GM12873 (cell line): ENCODE measurements around the gene FAM234B.

ENCODE experiments used
- TF ChIP-seq, protein P1 (sequence below): IDR thresholded peaks from 2 replicates; pipeline ENCODE4 v1.5.1; 2012; ENCODE audit warnings: low read depth, mild to moderate bottlenecking, moderate library complexity, low read length, control low read depth; ENCODE audit not compliant: insufficient read depth; ENCODE audit errors: missing control alignments

The FAM234B gene

DNA sequence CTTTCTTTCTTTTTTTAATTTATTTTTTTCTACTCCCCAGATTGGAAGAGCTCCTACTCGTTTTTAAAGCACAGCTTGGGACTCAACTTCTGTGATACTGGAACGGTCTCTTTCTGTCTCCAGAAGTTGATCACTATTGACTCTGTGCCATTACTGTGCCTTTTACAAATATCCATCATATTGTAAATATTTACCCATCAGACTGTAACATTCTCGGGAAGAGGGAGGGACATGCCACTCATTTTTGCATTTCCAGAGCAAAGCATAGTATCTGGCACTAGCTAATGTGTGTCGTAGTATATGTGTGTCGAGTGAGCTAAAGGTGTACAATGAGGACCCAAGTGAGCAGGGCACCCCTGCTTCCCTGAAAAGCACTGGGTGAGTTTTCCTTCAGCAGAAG is 83.3 kb downstream of the FAM234B start:
- TF ChIP-seq, protein P1, sequence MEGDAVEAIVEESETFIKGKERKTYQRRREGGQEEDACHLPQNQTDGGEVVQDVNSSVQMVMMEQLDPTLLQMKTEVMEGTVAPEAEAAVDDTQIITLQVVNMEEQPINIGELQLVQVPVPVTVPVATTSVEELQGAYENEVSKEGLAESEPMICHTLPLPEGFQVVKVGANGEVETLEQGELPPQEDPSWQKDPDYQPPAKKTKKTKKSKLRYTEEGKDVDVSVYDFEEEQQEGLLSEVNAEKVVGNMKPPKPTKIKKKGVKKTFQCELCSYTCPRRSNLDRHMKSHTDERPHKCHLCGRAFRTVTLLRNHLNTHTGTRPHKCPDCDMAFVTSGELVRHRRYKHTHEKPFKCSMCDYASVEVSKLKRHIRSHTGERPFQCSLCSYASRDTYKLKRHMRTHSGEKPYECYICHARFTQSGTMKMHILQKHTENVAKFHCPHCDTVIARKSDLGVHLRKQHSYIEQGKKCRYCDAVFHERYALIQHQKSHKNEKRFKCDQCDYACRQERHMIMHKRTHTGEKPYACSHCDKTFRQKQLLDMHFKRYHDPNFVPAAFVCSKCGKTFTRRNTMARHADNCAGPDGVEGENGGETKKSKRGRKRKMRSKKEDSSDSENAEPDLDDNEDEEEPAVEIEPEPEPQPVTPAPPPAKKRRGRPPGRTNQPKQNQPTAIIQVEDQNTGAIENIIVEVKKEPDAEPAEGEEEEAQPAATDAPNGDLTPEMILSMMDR = no peak

DNA sequence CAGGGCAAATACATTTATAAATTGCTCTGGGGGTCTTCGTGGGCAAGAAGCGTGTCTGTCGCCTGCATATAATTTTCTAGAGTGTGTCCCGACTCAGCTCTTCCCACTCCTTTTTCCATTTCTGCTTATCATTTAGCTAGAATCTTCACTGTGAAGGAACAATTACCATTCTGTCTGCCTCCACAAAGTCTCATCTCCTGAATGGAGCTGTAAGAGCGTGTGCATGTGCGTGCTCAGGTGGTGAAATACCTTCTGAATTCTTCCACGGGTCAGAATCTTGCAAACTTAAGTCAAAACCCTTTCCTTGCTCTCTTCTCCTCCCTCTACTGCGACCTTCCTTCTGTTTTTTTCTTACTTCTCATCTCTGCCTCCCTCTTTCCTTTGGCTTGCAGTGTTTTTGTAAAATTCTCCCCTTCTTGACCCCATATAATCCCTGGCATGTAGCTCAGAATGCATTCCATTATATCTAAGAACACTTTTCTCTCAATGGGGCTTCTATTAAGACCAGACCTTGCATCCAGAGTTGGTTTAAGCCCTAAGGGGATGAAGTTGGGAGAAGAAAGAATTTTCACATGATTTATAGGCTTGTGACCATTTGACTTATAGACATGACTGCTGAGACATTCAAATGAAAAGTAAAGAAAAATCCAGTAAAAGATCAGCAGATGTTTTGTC is 84.2 kb downstream of the FAM234B start:
- TF ChIP-seq, protein P1 = no peak

DNA sequence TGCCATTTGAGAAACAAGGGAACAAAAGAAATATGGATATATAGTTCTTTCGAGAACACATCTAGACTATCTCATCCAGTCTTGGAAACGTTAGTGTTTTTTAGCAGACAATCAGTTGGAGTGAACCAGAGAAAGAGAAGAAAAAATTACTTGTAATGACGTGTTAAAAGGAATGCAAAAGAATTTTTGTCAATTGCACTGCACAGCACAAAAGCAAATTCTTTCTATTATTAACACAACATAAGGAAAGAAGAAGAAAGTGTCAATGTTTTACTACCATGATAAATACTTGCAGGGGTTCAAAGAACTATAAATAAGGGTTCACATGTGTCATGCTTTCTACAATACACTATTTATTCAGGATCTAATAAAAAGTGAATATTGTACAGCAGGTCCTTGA is 86.8 kb downstream of the FAM234B start:
- TF ChIP-seq, protein P1 = no peak
